Endodermal cell (in vitro differentiated cells): Measurements from ENCODE around the gene NUDT19. TPM values are rescaled to one million over a fixed set of nuclear protein-coding genes. Genes with fewer than 3 reads are reported as not detected.
"Not testable (repeated sequence)": the region's sequence is repeated elsewhere in the genome, so short reads cannot be mapped to it uniquely, and the experiment has no call there.

Experiments used
- DNase-seq: peaks from one replicate; pipeline ENCODE4 v3.0.0-alpha.2; 2017
- H3K27ac ChIP-seq: 2 replicates; pipeline ENCODE4 v1.5.1; 2013; ENCODE audit warnings: mild to moderate bottlenecking, low read depth, low read length, moderate library complexity
- H3K27me3 ChIP-seq: 2 replicates; pipeline ENCODE4 v1.6.1; 2013; ENCODE audit warnings: mild to moderate bottlenecking, low read length, moderate library complexity; ENCODE audit not compliant: insufficient read depth, control insufficient read depth, poor library complexity, severe bottlenecking
- H3K36me3 ChIP-seq: 2 replicates; pipeline ENCODE4 v1.7.0; 2013; ENCODE audit warnings: mild to moderate bottlenecking, low read length, moderate library complexity; ENCODE audit not compliant: control insufficient read depth, insufficient read depth
- H3K4me1 ChIP-seq: one replicate; pipeline ENCODE4 v1.7.0; 2013; ENCODE audit warnings: low read length; ENCODE audit not compliant: control insufficient read depth, insufficient read depth
- H3K4me3 ChIP-seq: 2 replicates; pipeline ENCODE4 v1.5.1; 2013; ENCODE audit warnings: mild to moderate bottlenecking, low read length, moderate library complexity
- H3K9ac ChIP-seq: 2 replicates; pipeline ENCODE4 v1.6.1; 2013; ENCODE audit warnings: mild to moderate bottlenecking, low read length, moderate library complexity; ENCODE audit not compliant: poor library complexity, severe bottlenecking; ENCODE audit errors: extremely low read depth
- H3K9me3 ChIP-seq: 2 replicates; pipeline ENCODE4 v1.6.1; 2013; ENCODE audit warnings: mild to moderate bottlenecking, low read length, moderate library complexity; ENCODE audit not compliant: control insufficient read depth
- H3K27ac Mint-ChIP-seq: 2 replicates; pipeline ENCODE4 v1.8.0; 2020; ENCODE audit warnings: mixed read lengths
- H3K27me3 Mint-ChIP-seq: 2 replicates; pipeline ENCODE4 v1.8.0; 2021; ENCODE audit warnings: mild to moderate bottlenecking, mixed read lengths; ENCODE audit not compliant: insufficient read depth
- H3K36me3 Mint-ChIP-seq: 2 replicates; pipeline ENCODE4 v1.8.0; 2020; ENCODE audit warnings: low read depth, mixed read lengths
- H3K4me1 Mint-ChIP-seq: 2 replicates; pipeline ENCODE4 v1.8.0; 2020; ENCODE audit warnings: mixed read lengths
- H3K4me3 Mint-ChIP-seq: 2 replicates; pipeline ENCODE4 v1.8.0; 2020; ENCODE audit warnings: mild to moderate bottlenecking, moderate library complexity, mixed read lengths
- H3K9me3 Mint-ChIP-seq: 2 replicates; pipeline ENCODE4 v1.8.0; 2020; ENCODE audit warnings: mild to moderate bottlenecking, mixed read lengths
- WGBS, 2 experiments: methylation state at CpG; one replicate each; pipeline versions ENCODE4 v1.1.5 to v1.1.7; 2013; ENCODE audit warnings: missing lambda C conversion rate in 2 of 2, mixed read lengths in 1 of 2; ENCODE audit not compliant: insufficient coverage in 1 of 2, insufficient read length in 1 of 2; 5-methylcytosine and 5-hydroxymethylcytosine counted together
- total RNA-seq, 2 donors: library from RNA; stranded (reverse); fragmentation: NEBNext Ultra II Directional in 1 of 2; extraction: Animal tissue kit (Norgen Biotek cat#: 25700) in 1 of 2; gene quantifications; 2 replicates in 1 of 2; 3 replicates in 1 of 2; pipeline ENCODE4 v1.2.1, GENCODE V29; 2021
- TF ChIP-seq, protein P1 (sequence below): fragments of 200-600 bp; sonication (generic); conservative IDR thresholded peaks from 2 replicates; pipeline ENCODE4 v1.5.0; 2021; ENCODE audit warnings: antibody characterized with exemption, mild to moderate bottlenecking

Gene NUDT19
- total RNA-seq, 2 donors from 2014 or later: 5.8 to 6.8 TPM

DNA sequence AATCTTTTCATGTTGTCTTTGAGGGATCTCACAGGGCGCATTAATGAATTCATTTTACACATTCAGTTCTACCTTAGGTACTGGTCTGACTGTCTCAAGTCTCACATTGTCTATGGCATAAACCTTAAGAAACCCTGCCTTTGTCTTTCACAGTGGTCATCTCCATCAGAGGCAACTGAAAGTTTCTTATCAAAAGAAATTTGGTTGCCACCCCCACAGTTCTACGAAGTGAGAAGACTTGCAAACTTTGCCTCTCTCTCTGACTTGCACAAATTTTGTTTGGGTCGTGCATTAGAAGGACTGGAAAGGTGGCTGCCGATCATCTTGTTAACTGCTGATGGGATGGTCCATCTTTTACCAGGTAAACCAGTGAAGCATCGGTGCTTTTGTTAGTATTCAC is 17.4 kb downstream of the NUDT19 start:
- H3K4me1 ChIP-seq: no peaks in the 10 kb centered on the region
- H3K27me3 ChIP-seq: no peaks in the 10 kb centered on the region
- peaks cover 18% of the 10 kb centered on the region for H3K9me3 Mint-ChIP-seq
- peaks cover 4% of the 10 kb centered on the region for H3K36me3 ChIP-seq
- no peak overlapping the region for H3K27ac Mint-ChIP-seq
- 90% methylated on average over 4 to 5 of the region's 5 CpGs for WGBS, 2 experiments
- no peak for DNase-seq
- peaks cover 23% of the 10 kb centered on the region for H3K9me3 ChIP-seq
- no peak overlapping the region for H3K9ac ChIP-seq
- H3K4me1 Mint-ChIP-seq: peaks cover 15% of the 10 kb centered on the region
- H3K4me3 Mint-ChIP-seq: no peak overlapping the region
- TF ChIP-seq, protein P1, sequence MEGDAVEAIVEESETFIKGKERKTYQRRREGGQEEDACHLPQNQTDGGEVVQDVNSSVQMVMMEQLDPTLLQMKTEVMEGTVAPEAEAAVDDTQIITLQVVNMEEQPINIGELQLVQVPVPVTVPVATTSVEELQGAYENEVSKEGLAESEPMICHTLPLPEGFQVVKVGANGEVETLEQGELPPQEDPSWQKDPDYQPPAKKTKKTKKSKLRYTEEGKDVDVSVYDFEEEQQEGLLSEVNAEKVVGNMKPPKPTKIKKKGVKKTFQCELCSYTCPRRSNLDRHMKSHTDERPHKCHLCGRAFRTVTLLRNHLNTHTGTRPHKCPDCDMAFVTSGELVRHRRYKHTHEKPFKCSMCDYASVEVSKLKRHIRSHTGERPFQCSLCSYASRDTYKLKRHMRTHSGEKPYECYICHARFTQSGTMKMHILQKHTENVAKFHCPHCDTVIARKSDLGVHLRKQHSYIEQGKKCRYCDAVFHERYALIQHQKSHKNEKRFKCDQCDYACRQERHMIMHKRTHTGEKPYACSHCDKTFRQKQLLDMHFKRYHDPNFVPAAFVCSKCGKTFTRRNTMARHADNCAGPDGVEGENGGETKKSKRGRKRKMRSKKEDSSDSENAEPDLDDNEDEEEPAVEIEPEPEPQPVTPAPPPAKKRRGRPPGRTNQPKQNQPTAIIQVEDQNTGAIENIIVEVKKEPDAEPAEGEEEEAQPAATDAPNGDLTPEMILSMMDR: no peak
- H3K36me3 Mint-ChIP-seq: peaks cover 36% of the 10 kb centered on the region
- peaks cover 3% of the 10 kb centered on the region for H3K27me3 Mint-ChIP-seq
- H3K27ac ChIP-seq: no peak overlapping the region
- no peak overlapping the region for H3K4me3 ChIP-seq

DNA sequence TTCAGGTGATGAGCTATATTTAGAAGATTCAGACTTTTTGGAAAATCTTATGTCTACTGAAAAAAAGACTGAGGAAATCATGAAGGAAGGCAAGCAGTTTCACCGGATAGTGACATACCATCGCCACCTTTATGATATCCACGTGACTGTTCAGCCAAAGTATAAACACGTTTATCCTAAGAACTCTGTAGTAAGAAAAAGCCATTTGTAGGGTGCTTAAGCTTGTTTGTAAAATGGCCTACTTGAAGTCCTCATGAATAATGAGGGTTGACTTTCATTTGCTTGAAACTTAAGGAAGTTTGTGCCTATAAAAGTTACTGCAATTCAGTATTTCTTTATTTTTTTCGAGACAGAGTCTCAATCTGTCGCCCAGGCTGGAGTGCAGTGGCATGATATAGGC is 20.1 kb downstream of the NUDT19 start:
- Histone ChIP-seq H3K4me3 (no peak overlapping the region), H3K27me3 (no peaks in the 10 kb centered on the region), H3K36me3 (peaks cover 4% of the 10 kb centered on the region), H3K27ac (no peak overlapping the region), H3K4me1 (no peaks in the 10 kb centered on the region), H3K9me3 (no peaks in the 10 kb centered on the region), H3K9ac (no peak overlapping the region)
- peaks cover 12% of the 10 kb centered on the region for H3K4me1 Mint-ChIP-seq
- H3K36me3 Mint-ChIP-seq: peaks cover 28% of the 10 kb centered on the region
- no peaks in the 10 kb centered on the region for H3K27me3 Mint-ChIP-seq
- no peak overlapping the region for H3K4me3 Mint-ChIP-seq
- no peak overlapping the region for H3K27ac Mint-ChIP-seq
- DNase-seq: no peak
- TF ChIP-seq, protein P1: no peak
- H3K9me3 Mint-ChIP-seq: no peaks in the 10 kb centered on the region
- WGBS, 2 experiments: 97 to 99% methylated on average over 6 of the region's 6 CpGs

GRCh38 chr19:32716203-32716602 is 24.6 kb downstream of the NUDT19 start:
- not testable (repeated sequence) for H3K4me1 Mint-ChIP-seq, H3K4me3 ChIP-seq, H3K27ac ChIP-seq, H3K9me3 Mint-ChIP-seq, H3K4me1 ChIP-seq, H3K9me3 ChIP-seq, H3K27me3 Mint-ChIP-seq, DNase-seq, H3K36me3 ChIP-seq, H3K27ac Mint-ChIP-seq, H3K4me3 Mint-ChIP-seq, H3K27me3 ChIP-seq, H3K9ac ChIP-seq
- H3K36me3 Mint-ChIP-seq: peaks cover 16% of the 10 kb centered on the region
- 83 to 97% methylated on average over 1 to 7 of the region's 7 CpGs for WGBS, 2 experiments

GRCh38 chr19:32717496-32717895 is 25.9 kb downstream of the NUDT19 start:
- H3K4me1 Mint-ChIP-seq: no peaks in the 10 kb centered on the region
- TF ChIP-seq, protein P1: no peak
- H3K4me1 ChIP-seq: no peaks in the 10 kb centered on the region
- DNase-seq: no peak
- no peak overlapping the region for H3K9ac ChIP-seq
- H3K36me3 ChIP-seq: no peaks in the 10 kb centered on the region
- 93 to 95% methylated on average over 5 of the region's 5 CpGs for WGBS, 2 experiments
- peaks cover 2% of the 10 kb centered on the region for H3K9me3 Mint-ChIP-seq
- no peak overlapping the region for H3K27ac ChIP-seq
- H3K27me3 ChIP-seq: no peaks in the 10 kb centered on the region
- no peak overlapping the region for H3K4me3 ChIP-seq
- H3K27ac Mint-ChIP-seq: no peak overlapping the region
- no peak overlapping the region for H3K4me3 Mint-ChIP-seq
- H3K27me3 Mint-ChIP-seq: no peaks in the 10 kb centered on the region
- no peaks in the 10 kb centered on the region for H3K9me3 ChIP-seq
- peaks cover 14% of the 10 kb centered on the region for H3K36me3 Mint-ChIP-seq
